Mononuclear cell (primary cell): ENCODE data around the gene ETV4. TPM values are rescaled to one million over a fixed set of nuclear protein-coding genes. Genes with fewer than 3 reads are reported as not detected.

Source experiments
- H3K27me3 ChIP-seq: 2 replicates; pipeline ENCODE4 v1.6.0; 2011; ENCODE audit warnings: low read length, control low read depth; ENCODE audit not compliant: insufficient read depth
- H3K4me1 ChIP-seq: 2 replicates; pipeline ENCODE4 v1.5.1; 2011; ENCODE audit warnings: mild to moderate bottlenecking, low read length, control low read depth; ENCODE audit not compliant: insufficient read depth
- H3K4me3 ChIP-seq: 2 replicates; pipeline ENCODE4 v1.5.1; 2011; ENCODE audit warnings: mild to moderate bottlenecking, low read length, moderate library complexity
- H3K9me3 ChIP-seq: 2 replicates; pipeline ENCODE4 v1.5.1; 2011; ENCODE audit warnings: low read depth, mild to moderate bottlenecking, control low read depth, low read length
- total RNA-seq: library from RNA; depleted of rRNA; stranded (reverse); fragments of >200 nt; gene quantifications from one replicate; pipeline ENCODE4 v1.2.3, GENCODE V29; 2012

Gene ETV4
- total RNA-seq, 1 donor: not detected

- Histone ChIP-seq H3K27me3 (peaks cover 27% of the 10 kb centered on the region), H3K4me3 (no peak overlapping the region), H3K4me1 (peaks cover 8% of the 10 kb centered on the region), H3K9me3 (no peaks in the 10 kb centered on the region)
Observed at GRCh38 chr17:43559161-43559816, 13.1 kb upstream of the ETV4 start.

GRCh38 chr17:43558805-43559160, 12.6 kb upstream of the ETV4 start:
- Histone ChIP-seq H3K27me3 (peaks cover 25% of the 10 kb centered on the region), H3K4me1 (peaks cover 8% of the 10 kb centered on the region), H3K9me3 (no peaks in the 10 kb centered on the region), H3K4me3 (no peak overlapping the region)

- peaks cover 13% of the 10 kb centered on the region for H3K27me3 ChIP-seq
- no peaks in the 10 kb centered on the region for H3K9me3 ChIP-seq
- H3K4me3 ChIP-seq: no peak overlapping the region
- peaks cover 8% of the 10 kb centered on the region for H3K4me1 ChIP-seq
Observed at GRCh38 chr17:43556292-43556691, 10.2 kb upstream of the ETV4 start.

GRCh38 chr17:43554857-43555256, 8.7 kb upstream of the ETV4 start:
- Histone ChIP-seq H3K27me3 (peaks cover 15% of the 10 kb centered on the region), H3K9me3 (no peaks in the 10 kb centered on the region), H3K4me1 (peaks cover 8% of the 10 kb centered on the region), H3K4me3 (no peak overlapping the region)

- Histone ChIP-seq H3K4me3 (no peak overlapping the region), H3K4me1 (peaks cover 8% of the 10 kb centered on the region), H3K9me3 (no peaks in the 10 kb centered on the region), H3K27me3 (peaks cover 28% of the 10 kb centered on the region)
Observed at GRCh38 chr17:43553573-43553972, 7.4 kb upstream of the ETV4 start.

GRCh38 chr17:43552229-43552837, 6.2 kb upstream of the ETV4 start:
- Histone ChIP-seq H3K27me3 (peaks cover 38% of the 10 kb centered on the region), H3K9me3 (no peaks in the 10 kb centered on the region), H3K4me1 (peaks cover 11% of the 10 kb centered on the region), H3K4me3 (no peak overlapping the region)

GRCh38 chr17:43550754-43551153, 4.6 kb upstream of the ETV4 start:
- H3K9me3 ChIP-seq: no peaks in the 10 kb centered on the region
- peaks cover 46% of the 10 kb centered on the region for H3K27me3 ChIP-seq
- H3K4me3 ChIP-seq: no peak overlapping the region
- H3K4me1 ChIP-seq: peaks cover 17% of the 10 kb centered on the region

- Histone ChIP-seq H3K27me3 (peaks cover 52% of the 10 kb centered on the region), H3K4me3 (no peak overlapping the region), H3K4me1 (peaks cover 22% of the 10 kb centered on the region), H3K9me3 (no peaks in the 10 kb centered on the region)
Observed at GRCh38 chr17:43549496-43549895, 3.4 kb upstream of the ETV4 start.

- H3K4me1 ChIP-seq: peaks cover 22% of the 10 kb centered on the region
Observed at GRCh38 chr17:43548689-43549379, 2.7 kb upstream of the ETV4 start.

GRCh38 chr17:43547659-43548256, 1.6 kb upstream of the ETV4 start:
- no peaks in the 10 kb centered on the region for H3K9me3 ChIP-seq
- H3K4me3 ChIP-seq: no peak overlapping the region
- H3K4me1 ChIP-seq: peaks cover 22% of the 10 kb centered on the region
- peaks cover 58% of the 10 kb centered on the region for H3K27me3 ChIP-seq

More at GRCh38 chr17:43548689-43549379, 2.7 kb upstream of the ETV4 start:
- H3K9me3 ChIP-seq: no peaks in the 10 kb centered on the region
- no peak overlapping the region for H3K4me3 ChIP-seq
- H3K27me3 ChIP-seq: peaks cover 55% of the 10 kb centered on the region

GRCh38 chr17:43547189-43547550, 1.0 kb upstream of the ETV4 start:
- Histone ChIP-seq H3K27me3 (peaks cover 56% of the 10 kb centered on the region), H3K4me3 (no peak overlapping the region)

GRCh38 chr17:43545383-43545632, 832 bp downstream of the ETV4 start:
- H3K4me1 ChIP-seq: peaks cover 22% of the 10 kb centered on the region
- H3K4me3 ChIP-seq: no peak overlapping the region
- H3K27me3 ChIP-seq: peaks cover 55% of the 10 kb centered on the region
- no peaks in the 10 kb centered on the region for H3K9me3 ChIP-seq

More at GRCh38 chr17:43547189-43547550, 1.0 kb upstream of the ETV4 start:
- H3K9me3 ChIP-seq: no peaks in the 10 kb centered on the region
- peaks cover 22% of the 10 kb centered on the region for H3K4me1 ChIP-seq

- no peaks in the 10 kb centered on the region for H3K9me3 ChIP-seq
- peaks cover 22% of the 10 kb centered on the region for H3K4me1 ChIP-seq
- H3K4me3 ChIP-seq: no peak overlapping the region
- H3K27me3 ChIP-seq: peaks cover 44% of the 10 kb centered on the region
Observed at GRCh38 chr17:43543771-43544575, 2.2 kb downstream of the ETV4 start.

- H3K9me3 ChIP-seq: no peaks in the 10 kb centered on the region
- peaks cover 22% of the 10 kb centered on the region for H3K4me1 ChIP-seq
- no peak overlapping the region for H3K4me3 ChIP-seq
- peaks cover 40% of the 10 kb centered on the region for H3K27me3 ChIP-seq
Observed at GRCh38 chr17:43543300-43543699, 2.8 kb downstream of the ETV4 start.

- Histone ChIP-seq H3K27me3 (peaks cover 35% of the 10 kb centered on the region), H3K4me1 (peaks cover 22% of the 10 kb centered on the region), H3K4me3 (no peak overlapping the region), H3K9me3 (no peaks in the 10 kb centered on the region)
Observed at GRCh38 chr17:43542859-43543258, 3.3 kb downstream of the ETV4 start.
